ENCODE data around the gene DCLK1.

- no peak for TF ChIP-seq POLR2A (IDR thresholded peaks at IDR 0.05)
- TF ChIP-seq, protein P1, sequence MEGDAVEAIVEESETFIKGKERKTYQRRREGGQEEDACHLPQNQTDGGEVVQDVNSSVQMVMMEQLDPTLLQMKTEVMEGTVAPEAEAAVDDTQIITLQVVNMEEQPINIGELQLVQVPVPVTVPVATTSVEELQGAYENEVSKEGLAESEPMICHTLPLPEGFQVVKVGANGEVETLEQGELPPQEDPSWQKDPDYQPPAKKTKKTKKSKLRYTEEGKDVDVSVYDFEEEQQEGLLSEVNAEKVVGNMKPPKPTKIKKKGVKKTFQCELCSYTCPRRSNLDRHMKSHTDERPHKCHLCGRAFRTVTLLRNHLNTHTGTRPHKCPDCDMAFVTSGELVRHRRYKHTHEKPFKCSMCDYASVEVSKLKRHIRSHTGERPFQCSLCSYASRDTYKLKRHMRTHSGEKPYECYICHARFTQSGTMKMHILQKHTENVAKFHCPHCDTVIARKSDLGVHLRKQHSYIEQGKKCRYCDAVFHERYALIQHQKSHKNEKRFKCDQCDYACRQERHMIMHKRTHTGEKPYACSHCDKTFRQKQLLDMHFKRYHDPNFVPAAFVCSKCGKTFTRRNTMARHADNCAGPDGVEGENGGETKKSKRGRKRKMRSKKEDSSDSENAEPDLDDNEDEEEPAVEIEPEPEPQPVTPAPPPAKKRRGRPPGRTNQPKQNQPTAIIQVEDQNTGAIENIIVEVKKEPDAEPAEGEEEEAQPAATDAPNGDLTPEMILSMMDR (IDR thresholded peaks at IDR 0.05) = no peak
Observed at GRCh38 chr13:35930665-35931631, 200.2 kb downstream of the DCLK1 start.

Measured in uterus (tissue), 2 donors.